Body of pancreas (tissue), 4 donors: ENCODE results near the gene ATP10A.
"Not testable (repeated sequence)": the region's sequence is repeated elsewhere in the genome, so short reads cannot be mapped to it uniquely, and the experiment has no call there.

ENCODE experiments used
- CTCF ChIP-seq, 7 experiments: fragments of 450-650 bp in 4 of 7; fragments of 200-600 bp in 3 of 7; sonication (generic) in 3 of 7; IDR thresholded peaks; one replicate each; pipeline ENCODE4 v1.5.1; 2016 to 2019; ENCODE audit warnings: antibody characterized with exemption in 7 of 7
- POLR2A ChIP-seq, 3 donors: fragments of 450-650 bp; IDR thresholded peaks; one replicate each; pipeline ENCODE4 v1.6.1; 2016; ENCODE audit warnings: antibody characterized with exemption in 3 of 3, mild to moderate bottlenecking in 2 of 3

GRCh38 chr15:25771736-25772135 is 91.4 kb downstream of the ATP10A start:
- TF ChIP-seq CTCF, POLR2A (IDR thresholded peaks at IDR 0.05): not testable (repeated sequence)
